Sigmoid colon (tissue), 4 donors: ENCODE data around the gene HAND2.

Experiments
- CTCF ChIP-seq, 4 experiments: fragments of 450-650 bp in 3 of 4; fragments of 200-600 bp in 1 of 4; IDR thresholded peaks; one replicate each; pipeline ENCODE4 v1.5.1; 2016 to 2019; ENCODE audit warnings: antibody characterized with exemption in 4 of 4, mild to moderate bottlenecking in 3 of 4, moderate library complexity in 2 of 4
- EP300 ChIP-seq, 4 donors: sonication (generic); formaldehyde crosslinking; IDR thresholded peaks; one replicate each; pipeline ENCODE4 v1.6.1; 2017; ENCODE audit warnings: antibody characterized with exemption in 4 of 4
- POLR2A ChIP-seq, 2 donors: fragments of 450-650 bp; IDR thresholded peaks; one replicate each; pipeline ENCODE4 v1.6.1; 2016; ENCODE audit warnings: antibody characterized with exemption in 2 of 2, mild to moderate bottlenecking in 2 of 2, moderate library complexity in 2 of 2
- POLR2AphosphoS5 ChIP-seq, 4 donors: sonication (generic); formaldehyde crosslinking; IDR thresholded peaks; one replicate each; pipeline ENCODE4 v1.6.1; 2017; ENCODE audit warnings: antibody characterized with exemption in 4 of 4

GRCh38 chr4:173490256-173490655 lies 39.8 kb downstream of the HAND2 start:
- TF ChIP-seq POLR2A (IDR thresholded peaks at IDR 0.05) (no peak), CTCF (IDR thresholded peaks at IDR 0.05) (no peak), POLR2AphosphoS5 (IDR thresholded peaks at IDR 0.05) (no peak), EP300 (IDR thresholded peaks at IDR 0.05) (no peak)
